ENCODE results near the gene AQP11.
"Not testable (repeated sequence)": the region's sequence is repeated elsewhere in the genome, so short reads cannot be mapped to it uniquely, and the experiment has no call there.

Gene AQP11, protein sequence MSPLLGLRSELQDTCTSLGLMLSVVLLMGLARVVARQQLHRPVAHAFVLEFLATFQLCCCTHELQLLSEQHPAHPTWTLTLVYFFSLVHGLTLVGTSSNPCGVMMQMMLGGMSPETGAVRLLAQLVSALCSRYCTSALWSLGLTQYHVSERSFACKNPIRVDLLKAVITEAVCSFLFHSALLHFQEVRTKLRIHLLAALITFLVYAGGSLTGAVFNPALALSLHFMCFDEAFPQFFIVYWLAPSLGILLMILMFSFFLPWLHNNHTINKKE

DNA sequence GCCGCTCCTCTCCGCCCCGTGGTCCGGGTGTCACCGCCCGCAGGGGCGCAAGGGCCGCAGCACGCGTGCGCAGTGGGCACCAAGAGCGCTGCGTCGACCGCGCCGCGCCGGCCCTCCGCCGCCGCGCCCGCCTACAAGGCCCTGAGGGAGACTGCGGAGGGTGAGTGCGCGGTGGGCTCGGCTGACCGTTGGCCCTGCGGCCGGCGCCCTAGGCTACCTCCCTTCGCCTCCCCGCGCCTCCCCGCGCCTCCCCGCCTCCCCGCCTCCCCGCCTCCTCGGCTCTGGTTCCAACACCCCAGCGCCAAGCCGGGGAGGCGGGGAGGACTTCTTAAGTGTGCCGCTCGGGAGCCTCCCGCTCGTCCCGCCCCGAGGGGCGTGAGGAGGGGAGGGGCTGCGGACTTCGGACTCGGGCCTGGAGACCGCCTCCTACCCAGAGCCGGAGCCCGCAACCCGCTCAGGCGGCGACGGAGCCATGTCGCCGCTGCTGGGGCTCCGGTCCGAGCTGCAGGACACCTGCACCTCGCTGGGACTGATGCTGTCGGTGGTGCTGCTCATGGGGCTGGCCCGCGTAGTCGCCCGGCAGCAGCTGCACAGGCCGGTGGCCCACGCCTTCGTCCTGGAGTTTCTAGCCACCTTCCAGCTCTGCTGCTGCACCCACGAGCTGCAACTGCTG lies at the start of gene AQP11:
Gene AQP11, plus strand, starts transcription at position 433 of the 673 bp plus-strand sequence. Its CDS starts 40 bp downstream, at position 473.
- DNase-seq (ENCODE audit: low read depth in 2 of 2), result peak; percentile 44 to 51

DNA sequence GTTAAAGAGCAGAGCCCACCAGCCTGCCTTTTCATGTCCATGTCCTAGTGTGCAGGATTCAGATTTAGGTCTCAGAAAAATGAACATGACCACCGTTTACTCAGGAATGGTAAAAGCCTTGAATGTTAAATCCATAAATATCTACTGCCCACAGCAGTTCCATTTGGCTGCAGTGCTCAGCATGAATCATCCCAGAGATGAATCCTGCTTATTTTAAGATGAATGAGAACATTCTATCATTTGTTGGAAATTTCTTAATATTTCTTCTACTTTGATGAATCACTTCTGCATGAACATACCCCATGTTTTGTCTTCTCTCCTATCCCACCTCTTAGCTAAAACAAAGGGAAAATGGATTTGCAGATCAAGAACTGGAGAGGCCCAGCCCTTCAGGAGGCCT lies 47.5 kb upstream of the AQP11 start:
- DNase-seq (ENCODE audit: low read depth in 2 of 2), result peak; percentile 28 to 39

DNA sequence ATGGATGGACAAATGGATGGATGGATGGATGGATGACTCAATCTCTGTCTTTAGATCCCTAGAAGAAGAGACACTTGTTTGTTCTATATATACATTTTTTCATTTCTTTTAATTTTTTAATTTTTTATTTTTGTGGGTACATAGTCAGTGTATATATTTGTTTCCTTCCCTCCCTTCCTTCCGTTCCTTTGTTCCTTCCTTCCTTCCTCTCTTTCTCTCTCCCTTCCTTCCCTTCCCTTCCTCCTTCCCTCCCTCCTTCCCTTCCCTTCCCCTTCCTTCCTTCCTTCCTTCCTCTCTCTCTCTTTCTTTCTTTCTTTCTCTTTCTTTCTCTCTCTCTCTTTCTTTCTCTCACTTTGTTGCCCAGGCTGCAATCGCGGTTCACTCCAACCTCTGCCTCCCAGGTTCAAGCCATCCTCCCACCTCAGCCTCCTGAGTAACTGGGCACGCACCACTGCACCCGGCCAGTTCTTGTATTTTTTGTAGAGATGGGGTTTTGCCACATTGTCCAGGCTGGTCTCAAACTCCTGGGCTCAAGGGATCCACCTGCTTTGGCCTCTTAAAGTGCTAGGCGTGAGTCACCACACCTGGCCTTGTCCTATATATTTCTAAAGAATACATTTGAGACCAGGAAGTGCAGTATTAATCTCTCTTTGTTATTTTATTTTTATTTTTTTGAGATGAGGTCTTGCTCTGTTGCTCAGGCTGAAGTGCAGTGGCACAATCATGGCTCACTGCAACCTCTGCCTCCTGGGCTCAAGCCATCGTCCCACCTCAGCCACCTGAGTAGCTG lies 42.5 kb upstream of the AQP11 start:
- no peak for DNase-seq (ENCODE audit: low read depth in 2 of 2)

DNA sequence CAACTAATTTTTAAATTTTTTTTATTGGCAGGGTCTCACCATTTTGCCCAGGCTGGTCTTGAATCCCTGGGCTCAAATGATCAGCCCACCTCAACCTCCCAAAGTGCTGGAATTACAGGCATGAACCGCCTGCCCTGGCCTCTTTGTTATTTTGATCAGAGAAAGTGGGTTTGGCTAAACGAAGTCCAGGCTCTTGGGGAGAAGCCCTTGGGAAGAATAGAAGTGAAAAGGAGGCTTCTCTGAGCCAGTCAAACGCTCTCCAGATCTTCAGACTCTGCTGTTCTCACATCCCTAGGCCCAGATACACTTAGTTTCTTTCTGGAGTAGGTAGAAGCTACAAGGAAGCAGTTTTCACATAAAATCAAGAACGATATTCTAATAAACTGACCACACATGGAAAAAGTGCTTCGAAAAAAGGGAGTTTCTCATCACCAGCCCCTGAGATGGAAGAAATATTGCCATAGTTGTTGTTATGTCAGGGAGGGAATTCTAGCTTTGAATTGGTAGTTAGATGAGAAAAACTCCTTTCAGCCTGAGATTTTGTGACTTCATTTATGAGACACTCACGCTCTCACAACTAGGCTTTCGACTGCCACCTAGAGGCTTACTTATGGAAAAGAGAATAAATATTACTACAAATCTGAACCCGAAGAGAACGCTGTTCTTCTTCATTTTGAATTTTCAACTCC lies 41.7 kb upstream of the AQP11 start:
- peak; percentile 39 to 42 for DNase-seq (ENCODE audit: low read depth in 2 of 2)

DNA sequence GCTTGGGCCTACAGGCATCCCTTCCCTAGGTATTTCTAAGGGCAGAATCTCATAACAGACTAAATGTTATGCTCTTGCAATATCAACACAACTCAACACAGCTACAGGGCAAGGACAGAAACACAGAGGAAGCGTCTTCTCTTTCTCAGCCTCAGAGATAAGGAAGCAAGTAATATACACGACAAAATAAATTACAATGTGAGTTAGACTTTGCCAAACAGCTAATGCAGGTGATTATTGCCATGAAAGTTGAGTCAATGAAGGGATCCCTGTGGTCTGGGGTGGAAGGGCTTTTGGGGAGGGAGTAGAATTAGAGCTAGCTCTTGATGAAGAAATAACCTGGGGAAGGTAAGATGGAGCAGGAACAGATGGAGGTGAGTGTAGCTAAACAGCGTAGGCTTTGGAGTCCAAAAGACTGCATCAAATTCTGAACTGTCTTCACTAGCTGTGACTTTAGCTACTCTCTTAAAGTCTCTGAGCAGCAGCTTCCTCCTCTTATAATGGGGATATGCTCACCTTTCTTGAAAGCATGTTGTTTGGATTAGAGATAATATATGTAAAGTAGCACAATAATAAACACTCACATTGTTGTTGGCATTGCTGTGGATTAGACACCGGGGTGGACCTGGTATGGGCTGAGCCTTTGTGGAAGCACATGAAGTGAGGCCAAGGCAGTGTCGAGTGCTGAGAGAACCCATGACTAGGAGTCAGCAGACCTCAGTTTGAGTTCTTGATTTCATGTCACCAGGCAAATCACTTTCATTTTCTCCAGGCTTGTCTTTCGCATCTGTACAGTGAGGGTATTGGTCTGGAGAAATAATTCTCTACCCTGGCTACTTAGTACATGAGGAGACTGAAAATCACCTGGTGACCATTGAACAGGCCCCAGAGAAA lies 41.0 kb upstream of the AQP11 start:
- DNase-seq (ENCODE audit: low read depth in 2 of 2), result no peak

DNA sequence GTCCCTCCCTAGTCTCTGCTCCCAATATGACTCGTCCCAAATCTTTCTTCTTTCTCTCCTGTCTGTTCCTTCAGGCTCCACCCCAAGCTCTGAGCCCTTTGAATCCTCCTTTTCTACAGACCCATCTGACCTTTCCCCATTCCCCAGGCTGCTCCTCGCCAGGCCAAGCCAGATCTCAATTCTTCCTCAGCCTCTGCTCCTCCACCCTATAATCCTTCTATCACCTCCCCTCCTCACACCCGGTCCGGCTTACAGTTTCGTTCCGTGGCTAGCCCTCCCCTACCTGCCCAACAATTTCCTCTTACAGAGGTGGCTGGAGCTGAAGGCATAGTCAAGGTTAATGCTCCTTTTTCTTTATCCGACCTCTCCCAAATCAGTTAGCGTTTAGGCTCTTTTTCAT lies 38.3 kb upstream of the AQP11 start:
- DNase-seq (ENCODE audit: low read depth in 2 of 2), result not testable (repeated sequence)

DNA sequence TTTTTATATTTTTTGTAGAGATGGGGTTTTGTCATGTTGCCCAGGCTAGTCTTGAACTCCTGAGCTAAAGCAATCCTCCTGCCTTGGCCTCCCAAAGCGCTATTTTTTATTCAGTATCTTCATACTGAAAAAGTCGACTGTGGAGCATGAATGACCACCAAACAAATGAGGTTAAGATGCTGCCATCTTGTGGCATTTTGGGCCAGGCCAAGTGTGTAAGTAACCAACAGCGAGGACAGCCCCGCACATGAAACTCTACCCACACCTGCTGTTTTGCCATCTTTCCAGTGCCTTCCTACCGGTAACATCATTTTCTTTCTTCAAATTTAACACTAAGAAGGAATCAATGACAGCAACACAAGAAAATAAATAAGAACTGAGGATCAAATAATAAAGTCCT lies 32.2 kb upstream of the AQP11 start:
- no peak for DNase-seq (ENCODE audit: low read depth in 2 of 2)

DNA sequence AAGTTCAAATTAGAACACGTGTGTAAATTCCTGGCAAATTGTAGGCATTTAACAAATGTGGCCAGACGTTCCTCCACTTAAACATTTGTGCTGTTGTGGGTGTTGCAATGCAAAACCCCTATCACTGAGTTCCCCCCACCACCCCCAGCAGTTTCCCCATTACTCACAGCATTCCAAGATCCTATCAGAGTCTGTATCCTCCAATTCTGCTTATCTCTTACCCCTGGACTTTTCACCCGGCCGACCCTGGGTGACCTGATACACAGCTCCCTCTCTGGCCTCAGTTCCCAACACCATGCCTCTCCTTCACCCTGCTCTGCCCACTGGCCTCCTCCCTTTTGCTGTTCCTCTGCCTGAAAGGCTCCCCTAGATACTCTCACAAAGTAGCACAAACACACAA lies 31.4 kb upstream of the AQP11 start:
- no peak for DNase-seq (ENCODE audit: low read depth in 2 of 2)

DNA sequence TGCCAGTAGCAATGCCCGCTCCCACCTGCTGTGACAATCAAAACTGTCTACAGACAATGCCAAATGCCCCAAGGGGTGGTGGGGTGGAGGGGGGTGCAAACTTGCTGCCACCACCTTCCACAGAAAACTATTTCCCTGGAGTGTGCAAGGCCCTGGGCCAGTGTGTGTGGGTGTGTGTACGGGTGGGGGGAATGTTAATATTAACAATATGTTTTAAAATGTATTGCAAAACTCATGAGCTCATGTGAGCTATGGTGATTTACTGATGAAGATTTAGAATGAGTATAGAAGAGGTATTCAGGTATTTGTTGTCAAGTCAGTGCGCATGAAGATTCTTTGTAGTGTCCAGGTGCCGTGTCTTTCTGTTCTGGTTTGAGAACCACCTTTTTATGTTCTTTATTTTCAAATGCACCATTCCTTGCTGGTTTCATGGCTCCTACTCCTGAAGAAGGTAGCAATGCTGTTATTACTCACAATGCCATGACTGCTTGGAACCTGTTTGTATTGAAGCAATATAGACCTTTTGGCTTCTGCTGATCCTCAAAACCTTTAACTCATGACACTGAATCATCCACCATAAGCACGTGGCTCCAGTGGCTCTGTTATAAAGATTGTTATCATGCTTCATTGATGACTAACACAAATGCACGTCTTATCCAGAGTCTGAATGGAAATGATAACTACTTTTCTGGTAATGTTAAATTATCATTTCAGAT lies 29.9 kb upstream of the AQP11 start:
- DNase-seq (ENCODE audit: low read depth in 2 of 2), result peak; percentile 50 to 51

DNA sequence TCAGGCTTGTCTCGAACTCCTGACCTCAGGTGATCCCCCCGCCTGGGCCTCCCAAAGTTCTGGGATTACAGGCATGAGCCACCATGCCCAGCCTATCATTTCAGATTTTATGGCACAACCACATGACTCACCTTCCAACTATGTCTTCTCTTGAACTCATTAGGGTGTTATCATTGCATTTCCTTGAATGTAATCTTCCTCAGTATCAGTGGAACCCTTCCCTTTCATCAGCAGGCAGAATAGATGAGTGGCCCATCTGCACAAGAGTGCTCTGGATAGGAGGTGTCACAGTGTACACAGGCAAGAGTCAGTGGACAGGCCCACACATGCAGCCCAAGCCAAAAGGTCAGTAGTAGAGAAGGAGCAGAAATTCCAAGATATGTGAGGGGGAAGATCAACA lies 29.1 kb upstream of the AQP11 start:
- DNase-seq (ENCODE audit: low read depth in 2 of 2), result peak; percentile 18 to 34

DNA sequence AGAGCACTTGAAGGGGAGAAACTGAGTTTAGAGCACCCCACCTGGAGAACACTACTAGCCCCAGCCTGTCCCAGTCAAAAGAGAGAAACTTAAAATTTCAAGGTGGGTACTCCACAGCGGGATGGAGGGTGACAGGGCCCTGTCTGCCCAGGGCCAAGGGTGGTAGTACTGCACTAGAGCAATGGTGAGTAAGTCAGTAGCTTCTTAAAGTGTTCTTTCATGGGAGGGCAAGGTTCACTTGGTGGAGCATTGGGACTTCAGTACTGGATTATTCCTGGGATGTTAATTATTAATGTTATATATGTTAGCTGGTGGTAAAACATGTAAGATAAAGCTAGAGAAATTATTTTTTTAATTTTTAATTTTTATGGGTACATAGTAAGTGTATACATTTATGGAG lies 28.5 kb upstream of the AQP11 start:
- no peak for DNase-seq (ENCODE audit: low read depth in 2 of 2)

DNA sequence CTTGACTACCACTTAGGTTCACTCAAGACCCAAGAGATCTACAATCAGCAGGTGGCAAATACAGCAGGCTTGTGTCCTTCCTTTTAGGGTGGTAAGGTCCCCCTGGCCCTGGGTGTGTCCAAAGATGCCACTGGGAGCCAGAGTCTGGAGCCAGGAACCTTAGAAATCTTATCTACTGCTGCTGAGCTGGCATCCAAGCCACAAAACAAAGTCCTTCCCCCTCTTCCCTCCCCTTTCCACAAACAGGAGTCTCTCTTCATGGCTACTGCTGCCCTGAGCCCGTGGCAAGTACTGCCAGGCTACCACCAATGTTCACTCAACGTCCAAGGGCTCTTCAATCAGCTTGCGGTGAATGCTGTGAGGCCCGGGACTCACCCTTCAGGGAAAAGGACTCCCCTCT lies 21.4 kb upstream of the AQP11 start:
- DNase-seq (ENCODE audit: low read depth in 2 of 2), result no peak

DNA sequence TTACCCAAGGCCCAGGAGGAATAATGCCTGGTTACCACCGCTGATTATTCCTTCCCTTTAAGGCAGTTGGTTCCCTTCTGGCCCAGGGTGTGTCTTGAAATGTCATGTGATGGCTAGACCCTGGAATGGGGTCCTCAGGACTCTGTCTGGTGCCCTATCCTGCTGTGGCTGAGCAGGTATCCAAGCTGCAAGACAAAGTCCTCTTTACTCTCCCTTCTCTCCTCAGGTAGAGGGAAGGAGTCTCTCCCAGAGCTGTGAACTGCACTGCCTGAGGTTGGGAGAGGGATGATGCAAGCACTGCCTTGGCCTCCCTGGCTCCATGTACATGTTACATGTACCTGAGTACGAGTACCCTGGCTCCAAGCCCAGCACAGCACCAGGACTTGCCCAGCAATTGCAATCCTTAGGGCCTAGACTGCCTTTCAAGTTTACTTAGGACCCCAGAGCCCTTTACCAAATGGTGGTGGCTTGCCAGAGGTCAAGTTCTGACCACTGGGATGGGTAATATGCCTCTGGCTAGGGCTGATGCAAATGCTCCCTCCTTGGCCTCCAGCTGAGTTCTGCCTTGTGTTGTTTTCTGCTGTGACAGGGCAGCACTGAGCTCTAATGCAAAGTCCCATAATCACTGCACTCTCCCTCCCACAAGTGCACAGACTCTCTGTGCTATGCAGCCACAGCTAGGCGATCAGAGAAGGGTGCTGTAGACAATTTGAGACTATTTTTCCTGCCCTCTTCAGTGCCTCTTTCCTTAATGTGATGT lies 20.7 kb upstream of the AQP11 start:
- no peak for DNase-seq (ENCODE audit: low read depth in 2 of 2)

DNA sequence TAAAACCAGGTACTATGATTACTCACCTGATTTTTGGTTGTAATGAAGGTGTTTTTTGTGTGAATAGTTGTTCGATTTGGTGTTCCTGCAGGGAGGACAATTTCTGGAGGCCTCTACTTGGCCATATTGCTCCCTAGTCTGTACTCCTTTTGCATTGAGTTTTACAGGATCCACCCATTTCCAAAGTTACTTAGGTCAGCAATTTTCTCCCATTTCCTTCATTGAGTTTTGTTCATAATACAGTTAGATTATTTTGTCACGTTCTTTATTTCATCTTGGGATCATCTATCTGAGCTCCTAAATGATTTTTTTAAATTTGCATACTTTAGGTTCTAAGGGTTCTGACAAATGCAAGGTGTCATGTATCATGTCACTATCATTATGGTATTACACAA lies 20.1 kb upstream of the AQP11 start:
- no peak for DNase-seq (ENCODE audit: low read depth in 2 of 2)

DNA sequence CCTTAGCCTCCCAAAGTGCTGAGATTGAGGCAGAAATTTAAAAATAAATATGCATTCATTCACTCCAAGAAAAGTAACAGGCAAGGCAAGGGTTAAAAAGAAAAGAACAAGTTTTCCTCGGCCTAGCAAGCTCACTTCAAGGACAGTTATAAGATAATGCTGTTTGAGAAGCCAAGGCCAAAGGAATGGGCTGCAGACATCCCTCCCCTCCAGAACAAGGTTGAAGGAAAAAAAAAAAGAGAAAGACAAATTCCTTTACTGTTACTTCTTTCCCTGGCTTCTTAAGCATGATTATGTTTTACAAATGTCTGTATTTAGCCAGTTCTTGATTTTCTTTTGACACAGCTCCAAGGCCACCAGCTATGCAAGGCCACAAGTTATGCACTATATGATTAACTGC lies 18.9 kb upstream of the AQP11 start:
- peak in 1 of 2 experiments; percentile 20 for DNase-seq (ENCODE audit: low read depth in 2 of 2)

DNA sequence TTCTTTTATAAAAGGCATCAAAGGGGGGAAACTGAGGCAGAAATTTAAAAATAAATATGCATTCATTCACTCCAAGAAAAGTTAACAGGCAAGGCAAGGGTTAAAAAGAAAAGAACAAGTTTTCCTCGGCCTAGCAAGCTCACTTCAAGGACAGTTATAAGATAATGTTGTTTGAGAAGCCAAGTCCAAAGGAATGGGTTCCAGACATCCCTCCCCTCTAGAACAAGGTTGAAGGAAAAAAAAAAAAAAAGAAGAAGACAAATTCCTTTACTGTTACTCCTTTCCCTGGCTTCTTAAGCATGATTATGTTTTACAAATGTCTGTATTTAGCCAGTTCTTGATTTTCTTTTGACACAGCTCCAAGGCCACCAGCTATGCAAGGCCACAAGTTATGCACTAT lies 14.3 kb upstream of the AQP11 start:
- not testable (repeated sequence) for DNase-seq (ENCODE audit: low read depth in 2 of 2)

DNA sequence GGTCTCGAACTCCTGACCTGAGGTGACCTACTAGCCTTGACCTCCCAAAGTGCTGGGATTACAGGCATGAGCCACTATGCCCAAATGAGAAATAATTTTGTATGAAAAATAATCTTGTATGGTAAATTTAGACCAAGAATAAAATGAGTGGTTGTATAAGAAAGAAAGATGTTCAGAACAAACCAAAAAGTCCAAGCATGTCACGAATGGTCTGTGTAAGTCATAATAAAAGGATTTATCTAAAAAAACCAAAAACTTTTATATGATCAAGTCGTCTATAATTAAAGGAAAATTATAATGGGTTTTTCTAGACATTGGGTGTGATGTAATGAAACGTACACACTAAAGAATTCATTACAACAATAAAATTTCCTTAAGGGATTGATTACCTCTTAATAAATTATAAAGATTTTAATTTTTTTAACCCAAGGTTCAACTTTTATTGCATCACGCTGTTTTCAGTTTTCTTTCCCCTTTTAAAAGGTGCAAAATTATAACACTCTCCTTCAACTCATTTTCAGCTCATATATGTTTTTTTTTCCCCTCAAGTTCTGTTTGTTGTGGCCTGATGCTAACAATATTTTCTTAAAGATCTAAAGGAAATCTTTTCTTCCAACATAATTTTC lies 8.9 kb upstream of the AQP11 start:
- no peak for DNase-seq (ENCODE audit: low read depth in 2 of 2)

DNA sequence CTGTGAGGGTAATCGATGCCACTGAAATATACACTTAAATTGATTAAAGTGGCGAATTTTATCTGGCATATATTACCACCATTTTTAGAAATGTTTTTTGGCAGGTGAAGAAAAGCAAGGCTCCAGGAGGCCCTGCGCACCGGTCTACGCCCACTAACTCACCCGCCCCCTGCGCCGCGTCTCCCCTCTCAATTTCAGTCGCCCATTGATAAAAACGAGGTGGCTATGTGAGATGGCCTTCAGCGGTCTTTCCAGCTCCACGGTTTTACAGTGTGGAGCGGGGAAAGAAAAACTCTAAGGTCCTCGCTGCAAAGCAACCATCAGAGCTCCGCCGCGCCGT lies 602 bp upstream of the AQP11 start:
- no peak for DNase-seq (ENCODE audit: low read depth in 2 of 2)

DNA sequence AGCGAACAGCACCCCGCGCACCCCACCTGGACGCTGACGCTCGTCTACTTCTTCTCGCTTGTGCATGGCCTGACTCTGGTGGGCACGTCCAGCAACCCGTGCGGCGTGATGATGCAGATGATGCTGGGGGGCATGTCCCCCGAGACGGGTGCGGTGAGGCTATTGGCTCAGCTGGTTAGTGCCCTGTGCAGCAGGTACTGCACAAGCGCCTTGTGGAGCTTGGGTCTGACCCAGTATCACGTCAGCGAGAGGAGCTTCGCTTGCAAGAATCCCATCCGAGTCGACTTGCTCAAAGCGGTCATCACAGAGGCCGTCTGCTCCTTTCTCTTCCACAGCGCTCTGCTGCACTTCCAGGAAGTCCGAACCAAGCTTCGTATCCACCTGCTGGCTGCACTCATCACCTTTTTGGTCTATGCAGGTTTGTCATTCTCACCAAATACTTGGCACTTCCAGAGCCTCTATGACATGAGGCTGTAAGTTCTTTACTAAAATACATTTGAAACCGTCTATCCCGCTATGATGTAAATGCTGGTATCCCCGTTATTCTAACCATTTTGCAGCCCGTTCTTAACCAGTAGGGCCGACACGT lies 535 bp downstream of the AQP11 start:
- no peak for DNase-seq (ENCODE audit: low read depth in 2 of 2)
